B cell (primary cell): ENCODE results near the gene CAPN11.
"Not testable (repeated sequence)": the region's sequence is repeated elsewhere in the genome, so short reads cannot be mapped to it uniquely, and the experiment has no call there.

Experiments
- CTCF ChIP-seq: fragments of 200-600 bp; IDR thresholded peaks from one replicate; pipeline ENCODE4 v1.8.0; 2022; ENCODE audit warnings: antibody characterized with exemption, mild to moderate bottlenecking
- EZH2 ChIP-seq: IDR thresholded peaks from 2 replicates; pipeline ENCODE4 v1.6.1; 2012; ENCODE audit warnings: borderline replicate concordance, low read depth, mild to moderate bottlenecking, moderate library complexity, low read length; ENCODE audit not compliant: insufficient read depth, poor library complexity, severe bottlenecking

GRCh38 chr6:44185356-44185755, 26.7 kb downstream of the CAPN11 start:
- not testable (repeated sequence) for TF ChIP-seq CTCF, EZH2
